H7 (cell line): Measurements from ENCODE around the gene OSBPL1A. TPM values are rescaled to one million over a fixed set of nuclear protein-coding genes. Genes with fewer than 3 reads are reported as not detected.
A peak's percentile ranks its signal among the peaks of the same experiment; 100 is the strongest.

Experiments
- DNase-seq: peaks from one replicate; pipeline ENCODE4 v3.0.0; 2012
- H3K27me3 ChIP-seq: 2 replicates; pipeline ENCODE4 v1.6.0; 2011; ENCODE audit warnings: mild to moderate bottlenecking, low read length; ENCODE audit not compliant: control insufficient read depth, insufficient read depth
- H3K36me3 ChIP-seq: replicated peaks from 2 replicates; pipeline ENCODE4 v1.5.1; 2011; ENCODE audit warnings: low read length; ENCODE audit not compliant: control insufficient read depth, insufficient read depth
- H3K4me3 ChIP-seq: 2 replicates; pipeline ENCODE4 v1.5.1; 2011; ENCODE audit warnings: low read depth, mild to moderate bottlenecking, control low read depth, low read length, moderate library complexity; ENCODE audit not compliant: insufficient read depth
- total RNA-seq: library from RNA; depleted of rRNA; stranded (reverse); fragments of >200 nt; shearing (Covaris generic); gene quantifications from 2 replicates; pipeline ENCODE4 v1.2.3, GENCODE V29; 2014

Gene OSBPL1A
- total RNA-seq, 1 experiment from 2014 or later, result 48.3 TPM

GRCh38 chr18:24220318-24220688 lies 177.3 kb downstream of the OSBPL1A start:
- peak; percentile 38 for DNase-seq
- no peaks in the 10 kb centered on the region for H3K36me3 ChIP-seq
- no peak overlapping the region for H3K4me3 ChIP-seq
- no peaks in the 10 kb centered on the region for H3K27me3 ChIP-seq

DNA sequence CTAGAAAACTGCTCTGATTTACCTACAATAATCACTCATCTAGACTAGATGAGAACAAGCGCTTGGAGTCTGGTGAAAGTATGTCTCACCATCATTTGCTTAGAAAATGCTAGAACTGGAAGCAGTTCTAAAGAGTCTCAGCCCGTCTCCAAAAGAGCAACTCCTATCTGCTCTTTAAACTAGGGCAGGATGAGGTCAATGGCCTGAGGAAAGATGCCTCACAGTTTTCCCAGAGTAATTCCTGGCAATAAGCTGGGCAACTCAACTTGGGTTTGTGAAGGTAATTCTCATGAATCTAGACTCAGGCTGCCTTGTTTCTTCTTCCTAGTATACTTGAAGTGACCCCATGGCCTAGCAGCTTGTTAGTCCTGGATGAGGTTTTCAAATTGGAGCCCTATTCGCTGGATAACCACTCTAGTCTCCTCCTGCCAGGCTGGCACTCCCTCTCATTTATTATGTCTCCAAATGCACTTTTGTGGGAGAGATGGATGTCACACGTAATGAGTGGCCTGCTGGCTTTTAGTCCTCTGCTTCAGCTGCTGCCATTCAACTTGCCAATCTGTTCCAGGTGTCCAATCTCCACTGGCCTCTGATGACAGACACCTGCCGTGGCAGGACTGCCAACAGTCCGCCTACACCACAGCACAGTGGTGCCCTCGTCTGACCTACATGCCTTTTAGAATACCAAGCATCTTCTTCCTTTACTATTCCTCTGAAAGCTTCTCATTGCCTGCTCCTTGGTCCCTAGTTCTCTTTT lies 177.9 kb downstream of the OSBPL1A start:
- DNase-seq, result no peak

GRCh38 chr18:24214913-24215312 lies 182.7 kb downstream of the OSBPL1A start:
- Histone ChIP-seq H3K4me3 (no peak overlapping the region), H3K36me3 (no peaks in the 10 kb centered on the region), H3K27me3 (no peaks in the 10 kb centered on the region)
- no peak for DNase-seq

More for the DNA sequence above, 177.9 kb downstream of the OSBPL1A start:
- Histone ChIP-seq H3K4me3 (no peak overlapping the region), H3K27me3 (no peaks in the 10 kb centered on the region), H3K36me3 (no peaks in the 10 kb centered on the region)

DNA sequence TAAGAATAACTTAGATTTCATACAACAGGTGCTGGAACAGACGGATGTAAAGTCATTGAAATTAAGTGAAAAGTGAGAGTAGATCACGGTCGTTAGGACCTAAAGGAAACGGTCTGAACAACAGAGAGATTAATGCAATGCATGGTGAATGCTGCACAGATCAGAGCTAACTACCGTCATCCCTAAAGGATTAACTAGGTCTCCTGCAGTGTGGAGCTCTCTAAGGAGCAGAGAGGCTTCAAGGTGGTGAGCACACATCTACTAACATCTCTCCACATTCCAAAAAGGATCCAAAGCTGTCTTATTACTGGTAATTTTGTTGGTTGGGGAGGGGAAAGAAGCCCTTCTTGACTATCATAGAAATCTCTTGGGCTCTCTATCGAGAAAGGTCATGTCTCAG lies 183.5 kb downstream of the OSBPL1A start:
- H3K27me3 ChIP-seq, result no peaks in the 10 kb centered on the region
- no peaks in the 10 kb centered on the region for H3K36me3 ChIP-seq
- peak; percentile 17 for DNase-seq
- H3K4me3 ChIP-seq, result no peak overlapping the region

DNA sequence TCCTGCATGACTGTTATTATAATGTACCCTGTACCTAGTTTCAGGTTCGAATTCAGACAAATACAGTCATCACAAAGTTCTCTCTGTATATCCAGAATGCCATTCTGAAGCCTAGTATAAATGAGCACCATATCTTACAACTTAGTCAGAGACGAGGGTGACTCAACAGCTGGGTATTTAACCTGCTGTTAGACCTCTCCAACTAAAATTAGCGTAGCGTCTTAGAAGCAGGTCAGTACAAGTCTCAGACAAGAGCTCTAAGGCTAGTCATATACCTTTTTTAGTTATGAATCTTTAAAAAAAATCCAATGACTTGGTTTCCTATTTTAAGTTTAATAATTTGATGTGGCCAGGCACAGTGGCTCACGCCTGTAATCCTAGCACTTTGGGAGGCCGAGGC lies 184.7 kb downstream of the OSBPL1A start:
- no peak for DNase-seq
- no peak overlapping the region for H3K4me3 ChIP-seq
- H3K36me3 ChIP-seq, result no peaks in the 10 kb centered on the region
- no peaks in the 10 kb centered on the region for H3K27me3 ChIP-seq

GRCh38 chr18:24209558-24209957 lies 188.1 kb downstream of the OSBPL1A start:
- H3K4me3 ChIP-seq, result no peak overlapping the region
- H3K27me3 ChIP-seq, result no peaks in the 10 kb centered on the region
- no peaks in the 10 kb centered on the region for H3K36me3 ChIP-seq
- no peak for DNase-seq

DNA sequence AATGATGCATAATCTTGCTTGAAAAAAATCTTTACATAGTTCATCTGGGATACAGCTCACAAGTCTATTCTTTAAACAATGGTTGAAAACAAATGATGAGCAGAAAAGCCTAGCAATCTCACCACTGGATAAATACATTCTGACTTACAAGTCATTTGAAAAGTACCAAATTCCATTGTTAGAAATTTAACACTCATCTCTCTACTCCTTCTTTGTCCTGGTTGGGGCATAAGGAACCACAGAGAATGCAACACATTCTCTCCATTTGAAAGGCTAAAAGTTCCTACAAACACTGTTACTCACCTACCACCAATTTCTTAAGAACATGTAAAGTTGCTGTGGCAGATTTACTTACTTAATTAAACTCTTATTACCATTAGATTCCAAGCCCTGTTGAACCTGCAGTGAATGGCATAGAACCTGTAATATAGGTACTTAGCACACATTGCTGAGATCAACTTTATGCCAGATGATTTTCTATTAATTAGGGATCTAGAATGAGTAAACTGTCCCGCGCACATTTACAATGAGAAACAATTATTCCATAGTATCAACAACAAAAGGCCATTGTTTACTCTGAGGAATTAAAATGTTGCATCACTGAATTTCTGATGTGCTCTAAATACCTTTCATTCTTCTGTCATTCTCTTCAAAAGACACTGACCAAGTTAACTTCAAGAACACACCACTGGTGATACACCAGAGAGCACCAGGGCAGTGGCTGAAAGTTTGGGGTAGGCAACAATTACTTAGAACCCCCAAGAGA lies 189.2 kb downstream of the OSBPL1A start:
- Histone ChIP-seq H3K27me3 (no peaks in the 10 kb centered on the region), H3K36me3 (no peaks in the 10 kb centered on the region), H3K4me3 (no peak overlapping the region)
- no peak for DNase-seq

- Histone ChIP-seq H3K27me3 (no peaks in the 10 kb centered on the region), H3K4me3 (no peak overlapping the region), H3K36me3 (no peaks in the 10 kb centered on the region)
- no peak for DNase-seq
Observed at GRCh38 chr18:24204904-24205303, 192.7 kb downstream of the OSBPL1A start.

DNA sequence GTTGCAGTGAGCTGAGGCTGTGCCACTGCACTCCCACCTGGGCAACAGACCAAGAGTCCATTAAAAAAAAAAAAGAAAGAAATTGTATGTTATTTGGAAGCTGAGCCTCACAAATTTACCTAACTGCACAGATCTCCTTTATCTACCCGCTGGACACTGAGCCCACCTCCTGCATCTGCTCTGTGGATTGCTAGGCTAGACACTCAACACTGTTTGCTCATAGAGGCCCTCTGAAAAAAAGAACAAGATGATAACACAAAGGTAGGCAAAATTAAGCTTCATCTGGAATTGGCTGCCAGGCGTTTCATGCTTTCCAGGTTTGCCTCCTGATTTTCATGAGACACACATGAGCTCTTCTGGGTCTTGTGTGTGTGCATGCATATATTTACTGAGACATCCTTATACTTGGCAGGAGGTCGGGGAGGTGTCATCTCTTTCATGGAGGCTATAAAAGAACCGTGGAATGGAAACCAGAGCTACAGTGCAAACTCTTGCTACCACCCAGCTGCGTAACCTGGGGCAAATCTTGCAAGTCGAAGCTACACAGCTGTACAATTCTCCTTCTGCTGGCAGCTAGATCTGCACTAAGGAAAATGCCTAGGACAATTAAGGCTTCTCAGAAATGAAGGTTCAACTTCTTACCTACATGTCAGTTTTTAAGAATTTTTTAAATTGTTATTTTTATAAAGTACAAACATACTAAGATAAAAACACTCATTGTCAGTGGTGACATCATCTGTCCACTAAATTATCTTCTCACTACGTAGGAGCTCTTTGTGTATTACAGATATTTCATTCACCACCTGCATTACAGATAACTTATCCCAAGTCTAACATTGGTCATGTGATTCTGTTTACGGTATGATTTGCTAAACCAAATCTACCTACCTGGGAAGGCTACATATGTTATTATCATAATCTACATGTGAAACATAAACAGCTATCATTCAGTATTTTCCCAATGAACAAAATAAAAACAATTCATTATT lies 195.6 kb downstream of the OSBPL1A start:
- Histone ChIP-seq H3K4me3 (no peak overlapping the region), H3K27me3 (no peaks in the 10 kb centered on the region), H3K36me3 (no peaks in the 10 kb centered on the region)
- DNase-seq, result no peak

DNA sequence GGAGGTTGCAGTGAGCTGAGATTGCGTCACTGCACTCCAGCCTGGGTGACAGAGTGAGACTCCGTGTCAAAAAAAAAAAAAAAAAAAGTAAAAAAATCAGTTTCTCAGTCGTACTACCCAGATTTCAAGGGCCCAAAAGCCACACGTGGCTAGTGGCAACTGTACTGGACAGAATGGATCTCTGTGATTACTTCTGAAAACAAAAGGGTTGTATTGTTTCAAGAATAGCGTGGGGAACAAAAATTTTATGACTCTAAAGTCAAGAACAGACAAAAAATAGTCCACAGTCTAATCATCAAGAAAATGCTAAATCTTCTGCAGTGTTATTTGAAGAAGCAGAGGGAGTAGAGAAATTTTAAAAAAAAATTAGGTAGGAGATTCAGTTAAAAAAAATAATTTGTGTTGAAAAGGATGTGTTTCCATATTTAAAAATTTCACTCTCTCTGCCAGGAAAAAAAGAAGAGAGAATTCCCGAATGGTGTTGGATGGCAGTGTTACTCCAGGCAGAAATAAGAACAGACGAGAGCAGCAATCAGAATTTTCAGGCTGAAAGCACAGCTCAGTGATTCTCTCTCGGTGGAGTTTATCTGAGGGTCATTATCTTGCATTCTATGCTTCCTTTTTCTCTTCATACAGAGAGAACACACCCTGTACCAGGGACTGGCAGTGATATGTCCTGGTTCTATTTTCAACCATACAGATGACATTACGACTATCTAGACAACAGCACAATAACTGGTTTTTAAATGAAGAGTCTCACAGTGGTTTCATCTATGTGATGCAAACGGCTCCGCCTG lies 196.9 kb downstream of the OSBPL1A start:
- no peak for DNase-seq
- Histone ChIP-seq H3K36me3 (no peaks in the 10 kb centered on the region), H3K27me3 (no peaks in the 10 kb centered on the region), H3K4me3 (no peak overlapping the region)

GRCh38 chr18:24199372-24199962 lies 198.2 kb downstream of the OSBPL1A start:
- H3K36me3 ChIP-seq, result no peaks in the 10 kb centered on the region
- no peak for DNase-seq
- H3K4me3 ChIP-seq, result no peak overlapping the region
- H3K27me3 ChIP-seq, result no peaks in the 10 kb centered on the region

- Histone ChIP-seq H3K4me3 (no peak overlapping the region), H3K27me3 (no peaks in the 10 kb centered on the region), H3K36me3 (no peaks in the 10 kb centered on the region)
- no peak for DNase-seq
Observed at GRCh38 chr18:24198461-24198860, 199.2 kb downstream of the OSBPL1A start.

DNA sequence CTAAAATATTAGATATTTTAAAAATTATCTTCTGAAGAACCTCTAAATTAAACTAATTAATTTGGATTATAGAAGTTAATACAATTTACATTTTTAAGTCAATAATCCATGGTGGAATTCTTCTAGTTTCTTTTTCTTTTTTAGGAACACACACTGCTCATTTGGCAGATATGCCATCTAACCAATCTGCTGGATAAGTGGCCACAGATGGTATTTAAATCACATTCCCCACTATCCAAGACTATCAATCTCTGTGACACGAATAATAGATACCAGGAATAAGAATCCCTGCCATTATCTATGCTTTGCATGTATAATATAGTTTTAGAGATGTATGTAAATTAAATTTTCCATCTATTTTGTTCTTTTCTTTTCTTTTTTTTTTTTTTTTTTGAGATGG lies 200.2 kb downstream of the OSBPL1A start:
- no peak for DNase-seq
- H3K27me3 ChIP-seq, result no peaks in the 10 kb centered on the region
- H3K36me3 ChIP-seq, result no peaks in the 10 kb centered on the region
- H3K4me3 ChIP-seq, result no peak overlapping the region
